ENCODE data around the gene IP6K1. TPM values are rescaled to one million over a fixed set of nuclear protein-coding genes. Genes with fewer than 3 reads are reported as not detected.
A peak's percentile ranks its signal among the peaks of the same experiment; 100 is the strongest.

Gene IP6K1
- total RNA-seq, 1 donor from 2014 or later: 37.7 TPM

DNA sequence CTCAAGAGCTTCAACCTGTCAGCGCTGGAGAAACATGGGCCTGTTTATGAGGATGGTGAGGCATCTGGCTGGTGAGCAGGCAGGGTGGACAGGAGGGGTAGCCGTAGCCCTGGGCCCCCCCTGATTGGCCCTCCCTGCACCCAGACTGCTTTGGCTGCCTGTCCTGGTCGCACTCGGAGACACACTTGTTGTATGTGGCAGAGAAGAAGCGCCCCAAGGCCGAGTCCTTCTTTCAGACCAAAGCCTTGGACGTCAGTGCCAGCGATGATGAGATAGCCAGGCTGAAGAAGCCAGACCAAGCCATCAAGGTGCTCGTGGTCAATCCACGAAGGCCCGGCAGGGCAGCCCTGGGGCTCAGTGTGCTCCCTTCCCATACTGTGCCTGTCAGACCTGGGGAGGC, 110.4 kb downstream of the IP6K1 start:
- H3K4me3 ChIP-seq (ENCODE audit: low read depth, low read length): no peak overlapping the region
- peaks cover 7% of the 10 kb centered on the region for H3K36me3 ChIP-seq (ENCODE audit: control insufficient read depth, insufficient read depth, low read length)
- DNase-seq (ENCODE audit: low read depth): no peak
- no peaks in the 10 kb centered on the region for H3K27me3 ChIP-seq (ENCODE audit: control insufficient read depth, insufficient read depth, low read length)
- TF ChIP-seq CTCF (IDR thresholded peaks at IDR 0.05; ENCODE audit: insufficient read depth, low read length, poor library complexity, severe bottlenecking): no peak

DNA sequence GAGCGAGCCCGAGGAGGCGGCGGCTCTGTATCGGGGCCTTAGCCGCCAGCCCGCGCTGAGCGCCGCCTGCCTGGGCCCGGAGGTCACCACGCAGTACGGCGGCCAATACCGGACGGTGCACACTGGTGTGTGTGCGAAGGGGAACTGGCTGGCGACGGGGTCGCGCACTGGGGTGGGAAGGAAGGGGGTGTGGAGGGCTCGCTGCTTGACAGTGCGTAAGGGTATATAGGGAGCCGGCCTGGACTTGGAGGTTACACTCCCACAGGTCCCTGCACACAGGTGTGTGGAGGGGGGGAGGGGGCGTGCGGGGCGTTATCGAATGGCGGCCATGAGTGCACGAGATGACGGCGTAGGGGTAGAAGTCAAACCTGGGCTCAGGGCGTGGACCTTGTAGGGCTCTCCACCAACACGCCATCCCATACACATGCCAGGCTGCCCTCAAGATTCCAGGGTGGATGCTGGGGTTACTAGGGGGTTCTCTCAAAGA, 111.8 kb downstream of the IP6K1 start:
- peaks cover 6% of the 10 kb centered on the region for H3K36me3 ChIP-seq (ENCODE audit: control insufficient read depth, insufficient read depth, low read length)
- DNase-seq (ENCODE audit: low read depth): no peak
- peak overlapping the region; percentile 65 for H3K4me3 ChIP-seq (ENCODE audit: low read depth, low read length)
- H3K27me3 ChIP-seq (ENCODE audit: control insufficient read depth, insufficient read depth, low read length): no peaks in the 10 kb centered on the region
- no peak for TF ChIP-seq CTCF (IDR thresholded peaks at IDR 0.05; ENCODE audit: insufficient read depth, low read length, poor library complexity, severe bottlenecking)

Other genes starting within 250 kb of the IP6K1 start
- gene BSN, start 232.1 kb downstream of the IP6K1 start, total RNA-seq: 0.92 and 2.7 TPM in 2 replicates
- 141 and 146 TPM in 2 replicates for gene APEH, start 112.2 kb downstream of the IP6K1 start, total RNA-seq
- gene MST1, start 97.1 kb downstream of the IP6K1 start, total RNA-seq: 12.4 and 21.6 TPM in 2 replicates
- gene RNF123, start 97.0 kb downstream of the IP6K1 start, total RNA-seq: 30.0 and 30.8 TPM in 2 replicates
- 2.9 TPM in 1 of 2 replicates, not detected in the other for gene AMIGO3, start 66.9 kb downstream of the IP6K1 start, total RNA-seq
- 44.0 and 53.2 TPM in 2 replicates for gene GMPPB, start 62.6 kb downstream of the IP6K1 start, total RNA-seq
- not detected in 2 replicates for gene CDHR4, start 13.3 kb upstream of the IP6K1 start, total RNA-seq
- not detected in 2 replicates for gene INKA1, start 16.7 kb upstream of the IP6K1 start, total RNA-seq
- gene UBA7, start 27.4 kb upstream of the IP6K1 start, total RNA-seq: 6.3 and 11.8 TPM in 2 replicates
- gene TRAIP, start 70.0 kb upstream of the IP6K1 start, total RNA-seq: 4.2 and 5.4 TPM in 2 replicates
- not detected in 2 replicates for gene CAMKV, start 83.4 kb upstream of the IP6K1 start, total RNA-seq
- gene MST1R, start 117.3 kb upstream of the IP6K1 start, total RNA-seq: 6.5 and 8.2 TPM in 2 replicates
- 18.1 and 19.1 TPM in 2 replicates for gene MON1A, start 143.3 kb upstream of the IP6K1 start, total RNA-seq
- 35.9 and 41.5 TPM in 2 replicates for gene RBM6, start 153.6 kb upstream of the IP6K1 start, total RNA-seq